Measurements from ENCODE around the gene PRKAG1.

DNA sequence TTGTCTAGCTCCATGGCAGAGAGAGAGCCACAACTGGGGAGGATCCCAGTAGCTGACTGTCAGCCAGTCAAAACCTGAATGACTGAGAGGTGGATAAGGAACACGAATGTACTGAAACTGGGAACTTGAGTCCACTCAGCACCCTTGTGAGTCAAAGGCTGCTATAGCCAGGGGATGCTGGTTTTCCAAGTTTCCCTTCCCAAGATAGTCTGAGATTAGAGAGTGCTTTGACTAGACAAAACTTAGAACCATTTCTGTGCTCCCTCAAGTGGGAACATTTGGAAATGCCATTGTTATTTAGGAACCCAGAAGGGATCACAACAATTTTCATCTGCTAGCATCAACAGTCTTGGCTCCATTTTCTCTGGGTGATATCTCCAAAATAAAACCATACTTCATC, 4.0 kb downstream of the PRKAG1 start:
- TF ChIP-seq POLR2A (IDR thresholded peaks at IDR 0.05), result no peak
- TF ChIP-seq, protein P1, sequence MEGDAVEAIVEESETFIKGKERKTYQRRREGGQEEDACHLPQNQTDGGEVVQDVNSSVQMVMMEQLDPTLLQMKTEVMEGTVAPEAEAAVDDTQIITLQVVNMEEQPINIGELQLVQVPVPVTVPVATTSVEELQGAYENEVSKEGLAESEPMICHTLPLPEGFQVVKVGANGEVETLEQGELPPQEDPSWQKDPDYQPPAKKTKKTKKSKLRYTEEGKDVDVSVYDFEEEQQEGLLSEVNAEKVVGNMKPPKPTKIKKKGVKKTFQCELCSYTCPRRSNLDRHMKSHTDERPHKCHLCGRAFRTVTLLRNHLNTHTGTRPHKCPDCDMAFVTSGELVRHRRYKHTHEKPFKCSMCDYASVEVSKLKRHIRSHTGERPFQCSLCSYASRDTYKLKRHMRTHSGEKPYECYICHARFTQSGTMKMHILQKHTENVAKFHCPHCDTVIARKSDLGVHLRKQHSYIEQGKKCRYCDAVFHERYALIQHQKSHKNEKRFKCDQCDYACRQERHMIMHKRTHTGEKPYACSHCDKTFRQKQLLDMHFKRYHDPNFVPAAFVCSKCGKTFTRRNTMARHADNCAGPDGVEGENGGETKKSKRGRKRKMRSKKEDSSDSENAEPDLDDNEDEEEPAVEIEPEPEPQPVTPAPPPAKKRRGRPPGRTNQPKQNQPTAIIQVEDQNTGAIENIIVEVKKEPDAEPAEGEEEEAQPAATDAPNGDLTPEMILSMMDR (IDR thresholded peaks at IDR 0.05), result no peak
